Mesenchymal stem cell (in vitro differentiated cells and primary cell): ENCODE data around the gene BRICD5.

Experiments used
- DNase-seq: peaks from one replicate; pipeline ENCODE4 v3.0.0-alpha.2; 2013
- H2AFZ ChIP-seq: one replicate; pipeline ENCODE4 v1.6.1; 2013; ENCODE audit warnings: low read depth, mild to moderate bottlenecking, control low read depth, inconsistent platforms, low read length, moderate library complexity
- H2AK5ac ChIP-seq: 2 replicates; pipeline ENCODE4 v1.6.1; 2013; ENCODE audit warnings: low read length, moderate library complexity, mild to moderate bottlenecking, inconsistent platforms; ENCODE audit not compliant: severe bottlenecking
- H2BK120ac ChIP-seq: one replicate; pipeline ENCODE4 v1.6.1; 2013; ENCODE audit warnings: low read depth, mild to moderate bottlenecking, inconsistent platforms, low read length, moderate library complexity
- H2BK12ac ChIP-seq, 2 experiments: one replicate each; pipeline ENCODE4 v1.6.1; 2013; ENCODE audit warnings: inconsistent platforms in 2 of 2, low read length in 2 of 2, mild to moderate bottlenecking in 2 of 2, moderate library complexity in 2 of 2, control low read depth in 1 of 2
- H2BK15ac ChIP-seq: one replicate; pipeline ENCODE4 v1.6.1; 2013; ENCODE audit warnings: mild to moderate bottlenecking, low read depth, inconsistent platforms; ENCODE audit not compliant: poor library complexity, severe bottlenecking
- H2BK5ac ChIP-seq: 2 replicates; pipeline ENCODE4 v1.6.1; 2013; ENCODE audit warnings: low read depth, mild to moderate bottlenecking, low read length, control low read depth, inconsistent platforms; ENCODE audit not compliant: poor library complexity, severe bottlenecking
- H3K14ac ChIP-seq, 2 experiments: one replicate each; pipeline ENCODE4 v1.6.1; 2013; ENCODE audit warnings: inconsistent platforms in 2 of 2, low read length in 2 of 2, control low read depth in 1 of 2, mild to moderate bottlenecking in 1 of 2, moderate library complexity in 1 of 2
- H3K18ac ChIP-seq, 2 experiments: one replicate each; pipeline ENCODE4 v1.6.1; 2013; ENCODE audit warnings: inconsistent platforms in 2 of 2, low read length in 2 of 2, control low read depth in 1 of 2, low read depth in 1 of 2, mild to moderate bottlenecking in 1 of 2
- H3K23ac ChIP-seq, 2 experiments: one replicate each; pipeline ENCODE4 v1.6.1; 2013; ENCODE audit warnings: inconsistent platforms in 2 of 2, low read length in 2 of 2, mild to moderate bottlenecking in 2 of 2, moderate library complexity in 2 of 2, control low read depth in 1 of 2
- H3K27ac ChIP-seq: 2 replicates; pipeline ENCODE4 v1.5.1; 2013; ENCODE audit warnings: mild to moderate bottlenecking, moderate library complexity, low read length, control low read depth, inconsistent platforms; ENCODE audit not compliant: poor library complexity, severe bottlenecking
- H3K27me3 ChIP-seq, 2 experiments: 2 replicates each; pipeline versions ENCODE4 v1.6.1 to v1.7.0; 2013; ENCODE audit warnings: low read length in 2 of 2, mild to moderate bottlenecking in 2 of 2, moderate library complexity in 2 of 2, control low read depth in 1 of 2, inconsistent platforms in 1 of 2; ENCODE audit not compliant: control insufficient read depth in 1 of 2, insufficient read depth in 1 of 2
- H3K36me3 ChIP-seq, 2 experiments: 2 replicates each; pipeline versions ENCODE4 v1.6.1 to v1.7.0; 2013; ENCODE audit warnings: low read length in 2 of 2, control low read depth in 1 of 2, inconsistent platforms in 1 of 2, low read depth in 1 of 2, mild to moderate bottlenecking in 1 of 2; ENCODE audit not compliant: insufficient read depth in 2 of 2, control insufficient read depth in 1 of 2
- H3K4ac ChIP-seq, 2 experiments: one replicate each; pipeline ENCODE4 v1.6.1; 2013; ENCODE audit warnings: inconsistent platforms in 2 of 2, low read length in 2 of 2, mild to moderate bottlenecking in 2 of 2, moderate library complexity in 2 of 2, control low read depth in 1 of 2, low read depth in 1 of 2
- H3K4me1 ChIP-seq: 2 replicates; pipeline ENCODE4 v1.6.1; 2013; ENCODE audit warnings: low read depth, low read length, control low read depth; ENCODE audit not compliant: control insufficient read depth, insufficient read depth
- H3K4me2 ChIP-seq: 2 replicates; pipeline ENCODE4 v1.6.1; 2013; ENCODE audit warnings: low read length, mild to moderate bottlenecking, inconsistent platforms; ENCODE audit not compliant: poor library complexity, severe bottlenecking
- H3K4me3 ChIP-seq, 2 experiments: 2 replicates each; pipeline versions ENCODE4 v1.5.1 to v1.7.0; 2013; ENCODE audit warnings: low read length in 2 of 2, mild to moderate bottlenecking in 2 of 2, control low read depth in 1 of 2, low read depth in 1 of 2; ENCODE audit not compliant: insufficient read depth in 1 of 2
- H3K79me1 ChIP-seq: replicated peaks from 2 replicates; pipeline ENCODE4 v1.6.1; 2013; ENCODE audit warnings: mild to moderate bottlenecking, control low read depth, low read length, inconsistent platforms; ENCODE audit not compliant: poor library complexity, severe bottlenecking
- H3K9ac ChIP-seq: 2 replicates; pipeline ENCODE4 v1.7.0; 2013; ENCODE audit warnings: mild to moderate bottlenecking, low read length, moderate library complexity
- H3K9me3 ChIP-seq: 2 replicates; pipeline ENCODE4 v1.7.0; 2013; ENCODE audit warnings: mild to moderate bottlenecking, low read length; ENCODE audit not compliant: control insufficient read depth
- H4K8ac ChIP-seq: one replicate; pipeline ENCODE4 v1.6.1; 2013; ENCODE audit warnings: inconsistent platforms, mild to moderate bottlenecking, low read length, moderate library complexity
- H4K91ac ChIP-seq: one replicate; pipeline ENCODE4 v1.6.1; 2013; ENCODE audit warnings: mild to moderate bottlenecking, low read length, inconsistent platforms
- WGBS: methylation state at CpG from one replicate; pipeline ENCODE4 v1.1.7; 2013; ENCODE audit warnings: mixed read lengths; 5-methylcytosine and 5-hydroxymethylcytosine counted together

The BRICD5 gene

GRCh38 chr16:2180461-2180860 lies 30.2 kb downstream of the BRICD5 start:
- Histone ChIP-seq H3K36me3 (peaks cover 22 to 66% of the 10 kb centered on the region in 2 experiments), H3K9me3 (no peaks in the 10 kb centered on the region), H3K4me3 (no peak overlapping the region), H2AK5ac (no peak overlapping the region), H3K23ac (no peak overlapping the region), H3K14ac (no peak overlapping the region), H3K4me2 (no peak overlapping the region), H2BK15ac (no peak overlapping the region), H3K4me1 (peaks cover 9% of the 10 kb centered on the region), H4K91ac (no peak overlapping the region), H3K27me3 (peaks cover 0 to 11% of the 10 kb centered on the region in 2 experiments), H2BK5ac (no peak overlapping the region), H3K4ac (no peak overlapping the region), H3K9ac (no peak overlapping the region), H2AFZ (no peak overlapping the region), H3K27ac (no peak overlapping the region), H2BK12ac (no peak overlapping the region), H3K79me1 (peaks cover 7% of the 10 kb centered on the region), H3K18ac (no peak overlapping the region), H4K8ac (no peak overlapping the region), H2BK120ac (no peak overlapping the region)
- WGBS = 96% methylated on average over 43 of the region's 43 CpGs
- no peak for DNase-seq

- Histone ChIP-seq H3K27ac (no peak overlapping the region), H3K9me3 (no peaks in the 10 kb centered on the region), H4K8ac (no peak overlapping the region), H3K23ac (no peak overlapping the region), H3K4me2 (no peak overlapping the region), H3K4ac (no peak overlapping the region), H3K79me1 (peaks cover 11% of the 10 kb centered on the region), H3K14ac (no peak overlapping the region), H3K9ac (no peak overlapping the region), H2BK120ac (no peak overlapping the region), H2AFZ (no peak overlapping the region), H3K4me1 (peaks cover 9% of the 10 kb centered on the region), H3K4me3 (no peak overlapping the region), H3K27me3 (peaks cover 0 to 5% of the 10 kb centered on the region in 2 experiments), H3K18ac (no peak overlapping the region), H3K36me3 (peaks cover 31 to 75% of the 10 kb centered on the region in 2 experiments), H2AK5ac (no peak overlapping the region), H4K91ac (no peak overlapping the region), H2BK5ac (no peak overlapping the region), H2BK12ac (no peak overlapping the region), H2BK15ac (no peak overlapping the region)
- WGBS = 98% methylated on average over 30 of the region's 31 CpGs
- no peak for DNase-seq
Observed at GRCh38 chr16:2179576-2179975, 31.1 kb downstream of the BRICD5 start.

GRCh38 chr16:2179107-2179501 lies 31.6 kb downstream of the BRICD5 start:
- peaks cover 36 to 80% of the 10 kb centered on the region in 2 experiments for H3K36me3 ChIP-seq
- H3K4me1 ChIP-seq = peaks cover 6% of the 10 kb centered on the region
- WGBS = 72% methylated on average over 22 of the region's 50 CpGs
- no peak overlapping the region for H4K8ac ChIP-seq
- no peak overlapping the region for H3K4ac ChIP-seq
- no peak overlapping the region for H3K9ac ChIP-seq
- H2BK15ac ChIP-seq = no peak overlapping the region
- peaks cover 0 to under 1% of the 10 kb centered on the region in 2 experiments for H3K27me3 ChIP-seq
- DNase-seq = no peak
- H2BK12ac ChIP-seq = no peak overlapping the region
- no peak overlapping the region for H3K27ac ChIP-seq
- H2AFZ ChIP-seq = no peak overlapping the region
- no peak overlapping the region for H3K23ac ChIP-seq
- no peaks in the 10 kb centered on the region for H3K9me3 ChIP-seq
- H2BK120ac ChIP-seq = no peak overlapping the region
- H2BK5ac ChIP-seq = no peak overlapping the region
- no peak overlapping the region for H2AK5ac ChIP-seq
- H3K18ac ChIP-seq = no peak overlapping the region
- H3K79me1 ChIP-seq = peaks cover 12% of the 10 kb centered on the region
- H3K4me2 ChIP-seq = no peak overlapping the region
- no peak overlapping the region for H4K91ac ChIP-seq
- no peak overlapping the region for H3K14ac ChIP-seq
- H3K4me3 ChIP-seq = no peak overlapping the region

- Histone ChIP-seq H4K91ac (peak overlapping the region; percentile 30), H2BK15ac (no peak overlapping the region), H3K18ac (no peak overlapping the region), H3K36me3 (peaks cover 41 to 85% of the 10 kb centered on the region in 2 experiments), H3K9me3 (no peaks in the 10 kb centered on the region), H3K4me1 (peaks cover 1% of the 10 kb centered on the region), H2BK5ac (no peak overlapping the region), H3K4me3 (no peak overlapping the region), H3K4me2 (no peak overlapping the region), H3K27me3 (no peaks in the 10 kb centered on the region), H3K79me1 (peaks cover 12% of the 10 kb centered on the region), H3K23ac (no peak overlapping the region), H2BK12ac (no peak overlapping the region), H2AK5ac (no peak overlapping the region), H4K8ac (no peak overlapping the region), H3K14ac (no peak overlapping the region), H2AFZ (no peak overlapping the region), H3K27ac (no peak overlapping the region), H3K4ac (no peak overlapping the region), H3K9ac (no peak overlapping the region), H2BK120ac (no peak overlapping the region)
- no peak for DNase-seq
- WGBS = 52% methylated on average over 39 of the region's 106 CpGs
Observed at GRCh38 chr16:2178321-2179106, 32.1 kb downstream of the BRICD5 start.
